Daoy (cell line): Measurements from ENCODE around the gene FKBP5. TPM values are rescaled to one million over a fixed set of nuclear protein-coding genes. Genes with fewer than 3 reads are reported as not detected.

ENCODE experiments used
- DNase-seq: peaks from one replicate; pipeline ENCODE4 v3.0.0-alpha.2; 2015; ENCODE audit warnings: low read depth
- total RNA-seq: library from RNA; depleted of rRNA; stranded (reverse); fragments of >200 nt; shearing (Covaris generic); gene quantifications from 2 replicates; pipeline ENCODE4 v1.2.3, GENCODE V29; 2014

The FKBP5 gene
- total RNA-seq, 1 experiment from 2014 or later: 10.2 TPM

DNA sequence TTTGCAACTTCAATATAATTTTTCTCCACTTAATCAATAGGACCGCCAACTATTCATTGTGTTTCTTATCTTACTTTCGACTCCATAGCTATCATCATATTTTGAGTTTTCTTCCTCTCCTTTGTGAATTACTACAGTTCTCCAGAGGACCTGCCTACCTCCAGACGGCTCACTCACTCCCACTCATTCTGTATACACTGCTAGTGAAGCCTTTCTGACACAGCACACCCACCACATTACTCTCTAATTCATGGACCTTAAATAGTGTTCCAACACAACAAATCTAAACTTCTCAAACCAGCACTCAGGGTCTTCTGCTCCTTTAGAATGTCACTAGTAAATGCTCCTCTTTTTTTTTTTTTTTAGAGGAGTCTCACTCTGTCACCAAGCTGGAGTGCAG is 23.8 kb downstream of the FKBP5 start:
- no peak for DNase-seq

DNA sequence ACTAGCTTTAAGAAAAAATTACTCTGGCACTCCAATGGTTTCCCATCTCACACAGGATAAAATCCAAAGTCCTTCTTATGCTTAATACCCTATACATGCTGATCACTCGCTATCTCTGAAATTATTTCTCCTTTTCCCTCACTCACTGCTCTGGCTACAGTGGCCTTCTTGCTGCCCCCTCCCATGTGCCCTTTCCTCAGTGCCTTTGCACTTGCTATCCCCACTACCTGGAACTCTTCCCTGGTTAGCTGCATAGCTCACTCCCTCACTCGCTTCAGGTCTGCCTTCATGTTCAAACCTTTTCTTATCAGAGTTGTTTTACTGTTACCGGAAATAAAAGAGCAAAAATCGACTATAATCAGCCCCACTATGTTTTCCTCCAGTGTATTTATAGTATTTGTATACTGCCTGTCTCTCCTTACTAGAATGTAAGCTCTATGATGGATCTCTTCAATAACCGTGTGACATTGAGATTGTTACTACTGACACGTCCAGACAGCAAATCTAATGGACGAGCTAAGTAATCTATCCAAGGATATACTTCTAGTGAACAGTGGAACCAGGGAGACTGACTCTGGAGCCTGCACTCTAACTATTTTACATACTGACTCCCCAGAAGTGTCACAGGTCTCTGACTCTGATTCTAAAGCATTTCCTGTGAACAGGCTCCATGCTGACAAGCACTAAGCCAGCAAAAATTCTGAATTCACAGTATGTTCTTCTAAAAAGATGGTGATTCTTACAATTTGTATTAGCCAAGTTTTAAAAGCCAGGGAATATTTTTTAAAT is 25.1 kb downstream of the FKBP5 start:
- peak; percentile 61 for DNase-seq

DNA sequence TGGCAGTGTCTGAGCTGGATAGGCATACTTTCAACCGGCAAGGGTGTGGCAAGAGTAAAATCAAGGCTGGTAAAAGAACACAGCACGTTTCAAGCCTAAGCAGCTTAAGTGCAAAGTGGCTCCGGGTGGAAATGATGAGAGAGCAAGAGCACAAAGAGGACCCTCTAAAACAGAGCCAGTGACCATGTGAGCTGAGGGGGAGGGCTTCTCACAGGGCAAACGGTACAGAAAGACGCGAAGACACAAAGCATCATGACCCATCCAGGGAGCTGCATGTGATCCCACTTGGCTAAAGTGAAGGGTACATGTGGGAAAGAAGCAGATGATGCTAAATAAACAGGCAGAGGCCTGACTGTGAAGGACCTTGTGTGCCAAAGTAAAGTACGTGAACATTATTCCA is 25.7 kb downstream of the FKBP5 start:
- no peak for DNase-seq

DNA sequence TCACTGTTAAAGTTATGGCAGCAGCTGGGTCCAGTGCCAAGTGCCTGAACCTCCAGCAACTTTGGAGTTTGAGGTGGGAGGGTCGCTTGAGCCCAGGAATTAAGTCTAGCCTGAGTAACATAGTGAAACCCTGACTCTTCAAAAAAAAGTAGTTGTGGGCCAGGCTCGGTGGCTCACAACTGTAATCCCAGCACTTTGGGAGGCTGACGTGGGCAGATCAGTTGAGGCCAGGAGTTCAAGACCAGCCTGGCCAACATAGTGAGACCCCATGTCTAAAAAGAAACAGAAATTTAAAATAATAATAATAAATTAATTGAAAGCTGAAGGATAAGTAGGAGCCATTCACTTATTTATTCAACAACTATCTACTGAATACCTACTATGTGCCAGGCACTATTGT is 33.8 kb downstream of the FKBP5 start:
- DNase-seq: no peak

DNA sequence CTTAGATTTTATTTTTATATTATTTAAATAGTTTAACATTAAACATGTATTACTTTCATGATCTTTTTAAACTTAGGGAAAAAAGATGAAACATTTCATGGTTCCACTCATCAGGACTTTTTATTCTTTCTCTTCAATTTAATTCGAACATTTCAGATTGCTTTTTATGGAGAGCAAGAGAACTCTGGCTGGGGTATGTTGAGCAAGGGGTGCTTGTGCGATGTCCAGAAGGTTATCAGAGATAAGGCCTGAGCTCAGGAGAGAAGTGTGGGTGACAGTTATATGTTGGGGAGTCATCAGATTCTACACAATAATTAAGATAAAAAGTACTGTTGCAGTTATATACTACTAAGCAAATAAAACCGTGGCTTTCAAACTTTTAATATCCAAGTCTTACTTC is 37.5 kb downstream of the FKBP5 start:
- DNase-seq: no peak

DNA sequence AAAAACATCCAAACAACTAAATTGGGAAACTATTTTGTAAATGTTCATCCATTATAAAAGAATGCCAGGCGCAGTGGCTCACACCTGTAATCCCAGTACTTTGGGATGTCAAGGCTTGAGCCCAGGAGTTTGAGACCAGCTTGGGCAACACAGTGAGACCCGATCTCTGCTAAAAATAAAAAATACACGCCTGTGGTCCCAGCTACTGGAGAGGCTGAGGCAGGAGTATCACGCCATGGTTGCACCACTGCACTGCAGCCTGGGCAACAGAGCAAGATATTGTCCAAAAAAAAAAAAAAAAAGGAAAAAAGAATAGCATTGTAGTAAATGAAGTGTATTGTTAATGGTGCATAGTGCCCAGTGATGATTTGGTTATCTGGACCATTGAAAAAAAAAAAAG is 38.7 kb downstream of the FKBP5 start:
- no peak for DNase-seq

DNA sequence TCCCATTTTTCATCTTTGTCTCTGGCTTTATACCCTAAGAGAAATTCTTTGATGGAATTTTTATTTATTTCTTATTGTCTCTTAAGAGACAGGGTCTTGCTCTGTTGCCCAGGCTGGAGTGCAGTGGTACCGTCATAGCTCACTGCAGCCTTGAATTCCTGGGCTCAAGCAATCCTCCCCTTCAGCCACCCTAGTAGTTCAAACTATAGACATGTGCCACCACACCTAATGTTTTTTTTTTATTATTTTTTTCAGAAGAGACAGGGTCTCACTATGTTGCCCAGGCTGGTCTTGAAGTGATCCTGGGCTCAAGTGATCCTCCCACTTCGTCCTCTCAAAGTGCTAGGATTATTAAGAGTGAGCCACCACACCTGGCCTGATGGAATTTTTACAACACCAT is 40.5 kb downstream of the FKBP5 start:
- DNase-seq: no peak

DNA sequence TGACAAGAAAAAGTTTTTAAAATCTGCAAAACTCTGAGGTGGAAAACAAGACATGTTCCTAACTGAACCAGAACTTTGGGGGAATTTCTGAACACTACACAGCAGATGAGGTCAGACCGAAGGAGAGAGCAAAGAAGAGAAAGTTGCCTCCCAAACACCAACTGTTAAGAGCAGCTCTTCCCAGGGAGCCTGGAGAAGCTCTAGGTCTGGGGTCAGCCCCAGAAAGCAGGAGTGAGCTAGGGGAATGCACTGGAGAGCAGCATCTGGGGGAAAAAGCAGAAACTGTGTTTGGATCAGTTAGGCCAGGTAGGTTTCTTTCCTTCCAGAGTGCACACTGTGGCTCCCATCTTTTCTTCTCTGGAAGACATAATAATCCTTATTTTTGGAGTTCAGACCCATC is 41.3 kb downstream of the FKBP5 start:
- DNase-seq: no peak

DNA sequence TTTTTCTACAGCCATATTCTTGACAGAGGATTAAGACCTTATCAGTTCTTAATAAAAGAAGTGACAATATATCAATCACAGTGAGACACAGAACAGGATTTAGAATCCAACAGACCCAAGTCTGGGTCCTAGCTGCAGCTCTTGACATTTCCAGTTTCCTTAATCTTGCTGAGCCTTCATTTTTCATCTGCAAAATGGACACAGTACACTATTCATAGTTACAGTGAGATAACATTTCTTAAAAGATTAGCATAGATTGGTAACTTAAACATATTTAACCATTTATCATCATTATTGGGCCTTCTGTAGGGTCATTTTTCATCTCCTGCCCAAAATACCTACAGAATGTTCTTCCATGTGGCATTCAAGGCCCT is 45.6 kb downstream of the FKBP5 start:
- no peak for DNase-seq

DNA sequence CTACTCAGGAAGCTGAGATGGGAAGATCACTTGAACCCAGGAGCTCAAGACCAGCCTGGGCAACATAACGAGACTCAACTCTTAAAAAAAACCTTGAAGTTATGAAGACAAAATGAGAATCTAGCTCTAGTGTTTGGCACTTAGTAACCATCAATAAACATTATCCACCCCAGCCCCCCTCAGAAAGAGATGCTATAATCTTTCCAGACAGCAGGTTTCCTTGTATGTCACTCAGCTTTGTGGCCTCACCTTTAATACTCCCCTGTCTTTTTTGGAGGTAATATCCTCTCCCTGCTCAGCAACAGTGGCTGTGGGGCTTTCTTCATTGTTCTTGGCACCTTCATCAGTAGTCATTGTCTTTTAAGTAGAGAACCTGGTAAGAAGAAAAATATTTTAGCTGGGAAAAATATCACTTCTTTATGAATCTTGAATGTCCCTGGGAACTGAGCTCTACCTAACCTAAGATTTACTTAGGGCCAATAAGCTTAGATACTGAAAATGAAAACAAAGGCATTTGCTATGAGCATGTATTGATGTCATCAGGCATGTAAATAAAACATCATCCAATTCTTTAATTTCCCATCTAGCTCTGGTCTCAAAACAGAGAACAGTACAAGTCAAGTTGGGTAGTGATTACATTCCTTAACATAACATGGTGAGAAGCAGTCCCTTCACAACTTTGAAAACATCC is 46.1 kb downstream of the FKBP5 start:
- no peak for DNase-seq

DNA sequence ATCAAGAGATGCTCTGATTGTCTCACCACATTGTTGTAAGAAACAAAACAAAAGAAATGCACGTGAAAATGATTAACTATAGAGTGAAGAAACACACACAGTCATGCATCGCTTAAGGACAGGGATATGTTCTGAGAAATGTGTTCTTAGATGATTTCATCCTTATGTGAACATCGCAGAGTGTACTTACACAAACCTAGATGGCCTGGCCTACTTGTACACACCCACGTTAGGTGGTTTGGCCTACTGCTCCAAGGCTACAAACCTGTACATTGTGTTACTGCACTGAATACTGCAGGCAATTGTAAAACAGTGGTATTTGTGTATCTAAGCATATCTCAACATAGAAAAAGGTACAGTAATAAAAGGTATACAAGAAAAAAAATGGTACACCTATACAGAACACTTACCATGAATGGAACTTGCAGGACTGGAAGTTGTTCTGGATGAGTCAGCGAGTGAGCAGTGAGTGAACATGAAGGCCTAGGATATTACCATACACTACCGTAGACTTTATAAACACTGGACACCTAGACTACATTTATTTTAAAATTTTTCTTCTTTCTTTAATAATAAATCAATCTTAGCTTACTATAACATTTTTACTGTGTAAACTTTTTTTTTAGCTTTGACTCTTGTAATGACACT is 48.6 kb downstream of the FKBP5 start:
- no peak for DNase-seq

DNA sequence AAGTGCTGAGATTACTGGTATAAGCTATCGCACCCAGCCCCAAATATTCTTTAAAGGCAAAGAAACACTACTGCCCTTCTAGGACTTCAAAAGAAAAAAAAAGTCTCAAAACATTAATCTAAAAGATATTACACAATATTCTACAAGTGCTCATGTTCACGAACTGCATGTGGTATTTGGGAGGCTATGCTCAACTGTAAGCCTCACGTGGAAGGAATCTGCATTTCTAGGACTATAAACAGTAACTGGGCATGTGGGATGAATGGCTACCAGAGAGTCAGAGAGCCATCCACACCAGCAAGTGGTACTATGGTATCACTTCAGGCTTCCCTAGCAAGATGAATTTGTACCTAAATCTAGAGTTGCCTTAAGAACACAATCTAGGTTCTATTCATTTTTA is 50.0 kb downstream of the FKBP5 start:
- DNase-seq: no peak

DNA sequence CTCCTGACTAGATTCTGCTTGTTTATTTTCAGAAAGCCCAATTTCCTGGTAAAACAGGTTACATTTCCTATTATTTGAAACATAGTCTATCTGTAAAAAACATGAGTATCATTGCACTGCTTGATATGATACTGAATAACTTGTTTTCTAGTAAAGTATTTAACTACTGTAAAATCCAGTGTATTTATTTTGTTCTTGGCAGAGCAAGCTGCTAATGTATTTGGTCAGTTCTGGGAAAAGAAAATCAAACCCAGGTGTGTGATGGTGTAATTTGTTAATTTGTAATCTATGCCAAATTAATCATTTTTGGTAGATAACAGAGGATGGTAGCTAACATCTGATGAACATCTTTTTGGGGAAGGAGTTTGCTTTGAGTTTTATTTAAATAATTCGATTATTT is 50.8 kb downstream of the FKBP5 start:
- no peak for DNase-seq

DNA sequence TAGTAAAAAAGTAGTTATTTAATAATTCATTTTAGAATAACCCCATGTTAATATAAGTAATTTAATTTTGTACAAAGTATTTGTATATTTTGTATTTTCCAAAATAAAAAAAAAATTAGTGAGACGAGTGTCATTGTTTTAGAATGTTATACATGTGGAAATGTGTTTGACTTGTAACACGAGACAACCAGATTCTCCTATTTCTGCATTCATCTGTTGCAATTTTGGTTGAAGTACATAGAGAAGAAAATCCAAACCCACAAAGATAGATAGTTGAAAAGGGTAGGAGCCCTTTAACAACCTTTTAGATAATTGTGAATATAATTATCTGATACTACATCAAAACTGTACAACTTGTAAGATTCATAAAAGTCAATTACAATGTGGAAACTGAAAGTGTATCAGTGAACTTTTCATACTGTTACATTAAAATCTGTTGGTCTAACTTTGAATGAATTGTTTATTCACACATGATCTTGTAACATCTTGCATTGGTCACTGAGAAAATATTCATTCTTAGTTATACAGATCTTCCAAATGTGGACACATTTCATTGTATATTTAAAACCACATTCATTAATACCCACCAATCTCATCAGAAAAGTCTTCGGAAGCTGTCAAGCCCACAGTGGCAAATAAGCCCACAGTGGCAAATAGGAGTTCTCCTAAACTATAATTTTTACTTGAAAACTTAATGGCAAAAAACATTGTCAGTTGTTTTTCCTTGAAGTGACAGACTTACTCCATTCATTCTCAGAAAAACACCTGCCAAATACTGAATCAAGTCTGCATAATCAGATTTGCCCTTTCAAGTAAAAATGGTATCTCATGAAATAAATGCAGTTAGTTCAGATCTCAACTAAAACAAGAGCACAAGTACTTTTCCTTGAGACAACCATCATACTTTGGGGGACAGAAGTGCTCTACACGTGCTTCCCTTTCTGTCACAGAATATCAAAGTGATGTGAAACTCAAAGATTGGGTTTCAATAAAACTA is 52.8 kb downstream of the FKBP5 start:
- no peak for DNase-seq

DNA sequence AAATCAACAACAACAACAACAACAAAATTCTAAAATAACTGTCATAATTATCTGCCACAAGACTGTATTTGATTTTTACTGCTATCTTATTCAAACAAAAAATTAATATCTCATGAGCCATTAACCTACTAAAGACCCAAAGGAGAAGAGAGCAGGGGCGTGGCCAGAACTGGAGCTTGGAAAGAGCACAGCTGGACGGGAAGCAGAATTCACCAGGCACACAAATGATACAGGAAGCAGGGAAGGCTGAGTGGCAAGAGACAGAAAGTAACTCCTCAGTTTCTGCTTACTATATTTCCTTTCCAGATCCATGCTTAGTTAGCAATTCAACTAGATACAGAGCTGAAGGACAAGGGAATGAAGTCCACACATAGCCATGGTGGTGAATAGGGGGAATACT is 54.4 kb downstream of the FKBP5 start:
- DNase-seq: no peak

DNA sequence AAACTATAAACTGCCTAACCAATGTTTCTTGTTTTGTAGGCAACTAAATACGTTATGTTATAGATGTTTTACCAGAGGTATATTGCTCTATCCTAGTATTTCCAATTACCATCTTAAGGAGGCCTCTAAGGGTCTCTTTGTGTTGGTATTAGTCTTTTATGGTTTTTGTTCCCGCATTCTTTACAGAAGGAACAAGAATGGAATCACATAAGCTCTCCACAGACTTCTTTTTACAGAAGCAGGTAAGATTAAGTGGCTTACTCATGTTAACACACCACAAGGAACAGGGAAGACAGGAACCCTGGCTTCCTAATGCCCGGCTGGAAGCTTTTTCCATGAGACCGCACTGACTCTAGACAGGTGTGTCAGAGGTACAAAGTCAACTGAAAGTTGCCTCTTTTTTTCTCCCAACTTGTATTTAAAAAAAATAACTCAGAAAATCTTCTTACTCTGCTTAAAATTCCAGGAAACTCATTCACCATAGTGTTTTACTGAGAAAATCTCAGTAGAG is 55.1 kb downstream of the FKBP5 start:
- no peak for DNase-seq

DNA sequence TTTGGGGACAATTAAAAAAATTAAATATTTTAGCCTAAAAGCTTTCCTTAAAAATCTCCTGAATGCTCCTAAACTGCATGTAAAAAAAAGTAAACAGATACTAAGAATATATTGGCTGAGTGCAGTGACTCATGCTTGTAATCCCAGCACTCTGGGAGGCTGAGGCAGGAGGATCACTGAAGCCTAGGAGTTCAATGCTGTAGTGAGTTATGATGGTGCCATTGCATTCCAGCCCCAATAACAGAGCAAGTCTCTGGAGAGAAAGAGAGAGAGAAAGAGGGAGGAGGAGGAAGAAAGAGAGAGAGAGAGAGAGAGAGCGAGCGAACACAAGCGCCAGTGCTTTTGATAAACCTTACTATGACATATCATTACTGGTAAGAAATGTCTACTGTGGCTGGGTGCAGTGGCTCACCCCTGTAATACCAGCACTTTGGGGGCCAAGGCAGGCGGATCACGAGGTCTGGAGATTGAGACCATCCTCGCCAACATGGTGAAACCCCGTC is 58.8 kb downstream of the FKBP5 start:
- DNase-seq: no peak

DNA sequence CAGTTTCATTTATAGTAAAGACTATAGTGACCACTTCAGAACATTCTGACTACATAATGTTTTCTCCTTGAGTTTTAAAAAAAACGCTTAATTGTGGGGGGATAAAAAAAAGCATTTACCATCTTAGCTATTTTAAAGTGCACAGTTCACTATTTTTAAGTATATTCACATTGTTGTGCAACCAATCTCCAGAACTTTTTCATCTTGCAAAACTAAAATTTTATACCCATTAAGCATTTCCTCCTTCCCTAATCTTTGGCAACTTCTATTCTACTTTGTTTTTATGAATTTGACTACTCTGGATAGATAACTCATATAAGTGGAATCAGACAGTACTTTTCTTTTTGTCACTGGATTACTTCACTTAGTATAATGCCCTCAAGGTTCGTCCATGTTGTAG is 62.3 kb downstream of the FKBP5 start:
- DNase-seq: no peak

DNA sequence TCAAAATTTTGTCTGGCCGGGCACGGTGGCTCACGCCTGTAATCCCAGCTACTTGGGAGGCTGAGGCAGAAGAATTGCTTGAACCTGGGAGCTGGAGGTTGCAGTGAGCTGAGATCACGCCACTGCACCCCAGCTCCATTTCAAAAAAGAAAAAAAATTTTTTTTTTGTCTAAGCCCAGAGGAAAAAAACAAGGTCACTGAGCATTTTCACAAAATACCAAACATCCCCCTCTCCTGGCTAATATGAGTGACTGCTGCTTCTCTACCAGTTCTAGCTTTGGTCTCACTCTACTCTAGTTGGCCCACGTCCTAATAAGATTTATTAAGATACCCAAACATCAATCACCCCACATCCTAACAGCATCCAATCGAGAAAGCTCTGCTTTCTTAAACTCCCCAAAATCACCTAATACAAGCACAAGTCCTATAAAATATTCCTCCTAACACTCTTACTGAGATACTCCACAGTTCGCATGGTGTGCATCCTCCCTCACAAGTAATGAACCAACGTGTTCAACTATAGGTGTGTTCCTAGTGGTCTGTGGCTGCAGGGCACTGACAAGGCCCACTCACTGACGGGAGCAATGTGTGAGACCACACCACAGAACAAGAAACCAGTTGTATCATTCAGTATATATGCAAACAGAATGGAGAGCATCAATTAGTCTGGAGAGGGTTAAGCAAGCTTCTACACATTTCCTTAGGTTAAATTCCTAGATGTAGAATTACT is 64.2 kb downstream of the FKBP5 start:
- DNase-seq: no peak

DNA sequence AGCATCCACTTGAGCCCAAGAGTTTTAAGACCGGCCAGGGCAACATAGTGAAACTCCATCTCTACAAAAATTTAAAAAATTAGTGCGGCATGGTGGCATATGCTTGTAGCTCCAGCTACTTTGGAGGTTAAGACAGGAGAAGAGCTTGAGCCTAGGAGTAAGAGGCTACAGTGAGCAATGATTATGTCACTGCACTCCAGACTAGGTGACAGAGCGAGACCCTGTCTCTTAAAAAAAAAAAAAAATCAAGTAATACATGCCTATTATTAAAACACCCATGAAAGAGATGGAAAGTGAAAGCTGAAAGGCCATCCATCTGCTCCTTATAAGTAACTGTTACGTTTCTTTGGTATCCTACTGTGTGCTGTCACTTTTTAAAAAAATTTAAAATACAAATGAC is 66.4 kb downstream of the FKBP5 start:
- DNase-seq: no peak

DNA sequence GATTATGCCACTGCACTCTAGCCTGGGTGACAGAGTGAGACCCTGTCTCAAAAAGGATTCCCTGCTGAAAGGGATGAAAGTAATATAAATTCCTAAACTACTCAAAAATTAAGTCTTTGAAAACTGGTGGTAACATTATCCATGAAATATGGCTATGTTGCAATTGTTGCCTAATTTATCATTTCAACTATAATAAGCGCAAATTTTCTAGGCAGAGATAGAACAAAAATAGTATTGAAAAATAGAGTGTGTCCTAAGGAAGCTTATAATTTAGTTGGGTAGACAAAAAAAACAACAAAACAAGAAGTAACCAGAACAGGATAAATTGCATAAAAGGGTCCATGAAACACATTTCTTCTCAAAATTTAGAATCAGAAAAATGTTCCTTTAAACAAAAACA is 68.0 kb downstream of the FKBP5 start:
- no peak for DNase-seq
